ENCODE measurements around the gene RPL36. TPM values are rescaled to one million over a fixed set of nuclear protein-coding genes. Genes with fewer than 3 reads are reported as not detected.
"Not testable (repeated sequence)": the region's sequence is repeated elsewhere in the genome, so short reads cannot be mapped to it uniquely, and the experiment has no call there.

RPL36 gene
- total RNA-seq, 1 donor from 2014 or later: 634 TPM

GRCh38 chr19:5718037-5718578, 28.0 kb downstream of the RPL36 start:
- peaks cover 23 to 33% (median 26%) of the 10 kb centered on the region in 3 donors for H3K4me1 ChIP-seq (ENCODE audit: control insufficient read depth in 3 of 3, insufficient read depth in 3 of 3, low read length in 3 of 3)
- no peaks in the 10 kb centered on the region for H3K9me3 ChIP-seq (ENCODE audit: control insufficient read depth in 3 of 3, low read length in 3 of 3)
- H3K27me3 ChIP-seq (ENCODE audit: control insufficient read depth in 3 of 3, insufficient read depth in 3 of 3, low read length in 3 of 3): no peaks in the 10 kb centered on the region
- peak overlapping the region in 2 of 3 donors; percentile 51 to 94 for H3K9ac ChIP-seq (ENCODE audit: low read depth in 1 of 3, low read length in 3 of 3)
- peak overlapping the region in 2 of 3 donors; percentile 96 to 97 for H3K4me3 ChIP-seq (ENCODE audit: low read length in 3 of 3)
- H3K36me3 ChIP-seq (ENCODE audit: control insufficient read depth in 3 of 3, insufficient read depth in 3 of 3, low read length in 3 of 3): peaks cover 10 to 12% (median 11%) of the 10 kb centered on the region in 3 donors
- no peak overlapping the region for H3K27ac ChIP-seq (ENCODE audit: low read depth, low read length)

DNA sequence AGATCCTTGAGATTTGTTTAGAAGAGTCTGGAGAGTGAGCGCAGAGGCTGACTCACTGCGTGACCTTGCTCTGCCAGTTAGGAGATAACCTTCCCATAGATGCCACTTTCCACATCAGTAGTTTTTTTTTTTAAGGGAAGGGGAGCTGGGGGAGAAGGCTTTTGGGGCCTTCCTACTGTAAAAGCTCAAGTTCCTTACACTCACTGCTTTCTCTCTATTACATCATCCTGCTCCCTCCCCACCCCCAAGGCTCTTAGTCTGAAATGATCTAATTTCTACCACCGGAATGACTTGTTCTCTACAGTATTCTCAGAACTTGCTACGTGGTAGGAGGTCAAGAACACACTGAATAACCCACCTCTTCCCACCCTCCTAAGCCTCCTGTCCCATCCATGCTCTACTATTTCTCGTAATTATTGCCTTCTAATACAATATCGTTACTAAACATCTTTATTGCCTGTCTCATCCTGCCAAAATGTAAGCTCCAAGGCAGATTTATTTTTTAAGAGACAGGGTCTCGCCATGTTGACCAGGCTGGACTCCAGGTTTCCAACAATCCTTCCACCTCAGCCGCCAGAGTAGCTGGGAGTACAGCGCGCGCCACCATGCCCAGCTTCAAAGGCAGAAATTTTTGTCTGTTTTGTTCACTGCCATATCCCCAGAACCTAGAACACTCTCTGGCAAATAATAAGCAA, 28.6 kb downstream of the RPL36 start:
- peak overlapping the region; percentile 95 for H3K27ac ChIP-seq (ENCODE audit: low read depth, low read length)
- H3K4me1 ChIP-seq (ENCODE audit: control insufficient read depth in 3 of 3, insufficient read depth in 3 of 3, low read length in 3 of 3): peaks cover 23 to 33% (median 26%) of the 10 kb centered on the region in 3 donors
- H3K36me3 ChIP-seq (ENCODE audit: control insufficient read depth in 3 of 3, insufficient read depth in 3 of 3, low read length in 3 of 3): peaks cover 4 to 8% (median 5%) of the 10 kb centered on the region in 3 donors
- H3K4me3 ChIP-seq (ENCODE audit: low read length in 3 of 3): peak overlapping the region; percentile 96 to 99 (median 97)
- H3K27me3 ChIP-seq (ENCODE audit: control insufficient read depth in 3 of 3, insufficient read depth in 3 of 3, low read length in 3 of 3): no peaks in the 10 kb centered on the region
- no peaks in the 10 kb centered on the region for H3K9me3 ChIP-seq (ENCODE audit: control insufficient read depth in 3 of 3, low read length in 3 of 3)
- H3K9ac ChIP-seq (ENCODE audit: low read depth in 1 of 3, low read length in 3 of 3): peak overlapping the region; percentile 93 to 94 (median 94)

GRCh38 chr19:5719274-5719960, 29.3 kb downstream of the RPL36 start:
- Histone ChIP-seq H3K4me3 (ENCODE audit: low read length in 3 of 3) (peak overlapping the region; percentile 96 to 99 (median 97)), H3K27ac (ENCODE audit: low read depth, low read length) (peak overlapping the region; percentile 95), H3K9me3 (ENCODE audit: control insufficient read depth in 3 of 3, low read length in 3 of 3) (no peaks in the 10 kb centered on the region), H3K4me1 (ENCODE audit: control insufficient read depth in 3 of 3, insufficient read depth in 3 of 3, low read length in 3 of 3) (peaks cover 23 to 33% (median 26%) of the 10 kb centered on the region in 3 donors), H3K36me3 (ENCODE audit: control insufficient read depth in 3 of 3, insufficient read depth in 3 of 3, low read length in 3 of 3) (peaks cover 0 to 5% (median 4%) of the 10 kb centered on the region in 3 donors), H3K9ac (ENCODE audit: low read depth in 1 of 3, low read length in 3 of 3) (peak overlapping the region; percentile 93 to 94 (median 94)), H3K27me3 (ENCODE audit: control insufficient read depth in 3 of 3, insufficient read depth in 3 of 3, low read length in 3 of 3) (no peaks in the 10 kb centered on the region)

GRCh38 chr19:5719961-5720790, 30.1 kb downstream of the RPL36 start, which contains the start of the genes CATSPERD and LONP1:
Gene CATSPERD (plus strand): TSS chr19:5720637. CDS start chr19:5720738, 101 bp downstream.
Gene LONP1 (minus strand): TSS chr19:5720146. CDS start chr19:5720132, 14 bp downstream.
- no peaks in the 10 kb centered on the region for H3K9me3 ChIP-seq (ENCODE audit: control insufficient read depth in 3 of 3, low read length in 3 of 3)
- no peaks in the 10 kb centered on the region for H3K27me3 ChIP-seq (ENCODE audit: control insufficient read depth in 3 of 3, insufficient read depth in 3 of 3, low read length in 3 of 3)
- peak within 1 kb of the TSS; percentile 95 for H3K27ac ChIP-seq (ENCODE audit: low read depth, low read length)
- H3K4me3 ChIP-seq (ENCODE audit: low read length in 3 of 3): peak within 1 kb of the TSS; percentile 96 to 99 (median 97)
- peaks cover 23 to 33% (median 26%) of the 10 kb centered on the region in 3 donors for H3K4me1 ChIP-seq (ENCODE audit: control insufficient read depth in 3 of 3, insufficient read depth in 3 of 3, low read length in 3 of 3)
- peaks cover 0 to 5% (median 4%) of the 10 kb centered on the region in 3 donors for H3K36me3 ChIP-seq (ENCODE audit: control insufficient read depth in 3 of 3, insufficient read depth in 3 of 3, low read length in 3 of 3)
- peak within 1 kb of the TSS; percentile 93 to 94 (median 94) for H3K9ac ChIP-seq (ENCODE audit: low read depth in 1 of 3, low read length in 3 of 3)

DNA sequence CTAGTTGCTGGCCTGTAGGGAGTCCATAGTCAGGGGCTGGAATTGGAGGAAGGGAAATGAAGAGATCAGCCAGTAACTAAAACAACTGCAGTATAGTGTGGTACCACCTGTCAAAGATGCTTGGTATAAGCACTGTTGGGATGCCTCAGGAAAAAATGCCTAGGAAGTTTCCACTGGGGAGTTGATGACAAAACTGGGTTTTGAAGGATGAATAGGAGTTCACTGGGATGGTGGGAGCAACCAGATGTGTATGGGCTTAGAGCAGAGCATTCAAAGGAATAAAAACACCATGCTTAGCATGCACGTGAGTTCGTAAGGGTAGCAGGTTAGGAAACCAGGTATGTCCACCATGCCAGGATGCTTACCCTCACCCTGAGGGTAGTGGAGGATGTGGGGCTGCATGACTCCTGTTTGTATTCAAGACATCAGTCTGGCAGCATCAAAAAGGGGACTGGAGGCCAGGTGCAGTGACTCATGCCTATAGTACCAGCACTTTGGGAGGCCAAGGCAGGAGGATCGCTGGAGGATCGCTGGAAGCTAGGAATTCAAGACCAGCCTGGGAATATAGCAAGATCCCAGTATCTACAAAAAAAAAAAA, 37.5 kb downstream of the RPL36 start:
- Histone ChIP-seq H3K9me3 (ENCODE audit: control insufficient read depth in 3 of 3, low read length in 3 of 3) (no peaks in the 10 kb centered on the region), H3K9ac (ENCODE audit: low read depth in 1 of 3, low read length in 3 of 3) (peak overlapping the region in 1 of 3 donors; percentile 8), H3K27ac (ENCODE audit: low read depth, low read length) (no peak overlapping the region), H3K4me1 (ENCODE audit: control insufficient read depth in 3 of 3, insufficient read depth in 3 of 3, low read length in 3 of 3) (no peaks in the 10 kb centered on the region), H3K4me3 (ENCODE audit: low read length in 3 of 3) (no peak overlapping the region), H3K27me3 (ENCODE audit: control insufficient read depth in 3 of 3, insufficient read depth in 3 of 3, low read length in 3 of 3) (peaks cover 0 to 4% (median 2%) of the 10 kb centered on the region in 3 donors), H3K36me3 (ENCODE audit: control insufficient read depth in 3 of 3, insufficient read depth in 3 of 3, low read length in 3 of 3) (no peaks in the 10 kb centered on the region)

- H3K4me3 ChIP-seq (ENCODE audit: low read length in 3 of 3); H3K27ac ChIP-seq (ENCODE audit: low read depth, low read length); H3K4me1 ChIP-seq (ENCODE audit: control insufficient read depth in 3 of 3, insufficient read depth in 3 of 3, low read length in 3 of 3); H3K36me3 ChIP-seq (ENCODE audit: control insufficient read depth in 3 of 3, insufficient read depth in 3 of 3, low read length in 3 of 3); H3K27me3 ChIP-seq (ENCODE audit: control insufficient read depth in 3 of 3, insufficient read depth in 3 of 3, low read length in 3 of 3); H3K9me3 ChIP-seq (ENCODE audit: control insufficient read depth in 3 of 3, low read length in 3 of 3); H3K9ac ChIP-seq (ENCODE audit: low read depth in 1 of 3, low read length in 3 of 3): not testable (repeated sequence)
Measured at GRCh38 chr19:5733172-5733571, 43.1 kb downstream of the RPL36 start.

DNA sequence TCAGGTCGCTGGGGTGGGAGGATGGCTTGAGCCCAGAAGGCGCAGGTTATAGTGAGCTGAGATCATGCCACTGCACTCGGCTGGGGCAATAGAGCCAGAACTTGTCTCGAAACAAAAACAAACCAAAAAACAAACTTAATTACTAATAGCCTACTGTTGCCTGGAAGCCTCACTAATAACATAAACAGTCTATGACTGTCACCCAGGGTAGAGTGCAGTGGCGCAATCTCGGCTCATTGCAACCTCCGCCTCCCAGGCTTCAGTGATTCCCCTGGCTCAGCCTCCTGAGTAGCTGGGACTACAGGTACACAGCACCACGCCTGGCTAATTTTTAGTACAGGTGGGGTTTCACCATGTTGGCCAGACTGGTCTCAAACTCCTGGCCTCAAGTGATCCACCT, 48.3 kb downstream of the RPL36 start:
- Histone ChIP-seq H3K9ac (ENCODE audit: low read depth in 1 of 3, low read length in 3 of 3) (no peak overlapping the region), H3K9me3 (ENCODE audit: control insufficient read depth in 3 of 3, low read length in 3 of 3) (no peaks in the 10 kb centered on the region), H3K4me3 (ENCODE audit: low read length in 3 of 3) (no peak overlapping the region), H3K27me3 (ENCODE audit: control insufficient read depth in 3 of 3, insufficient read depth in 3 of 3, low read length in 3 of 3) (peaks cover 0 to 6% (median 0%) of the 10 kb centered on the region in 3 donors), H3K27ac (ENCODE audit: low read depth, low read length) (no peak overlapping the region), H3K36me3 (ENCODE audit: control insufficient read depth in 3 of 3, insufficient read depth in 3 of 3, low read length in 3 of 3) (no peaks in the 10 kb centered on the region), H3K4me1 (ENCODE audit: control insufficient read depth in 3 of 3, insufficient read depth in 3 of 3, low read length in 3 of 3) (no peaks in the 10 kb centered on the region)
